Activated CD4-positive, alpha-beta T cell treated with anti-CD3 and anti-CD28 coated beads, Interleukin-2, amount 10 ng/mL, durations not matched to agents 7 days and 5 days (primary cell): Measurements from ENCODE around the gene EDAR. TPM values are rescaled to one million over a fixed set of nuclear protein-coding genes. Genes with fewer than 3 reads are reported as not detected.
A peak's percentile ranks its signal among the peaks of the same experiment; 100 is the strongest.

ENCODE experiments used
- CTCF ChIA-PET: fragments of 350-600 bp; sonication (Branson Sonifier 250); formaldehyde crosslinking; loops from one replicate; lab custom pipeline; 2021; ENCODE audit warnings: antibody characterized with exemption; lab: Charles Lee
- POLR2A ChIA-PET: fragments of 350-600 bp; sonication (Branson Sonifier 250); formaldehyde crosslinking; loops from one replicate; lab custom pipeline; 2021; ENCODE audit warnings: antibody characterized with exemption; lab: Charles Lee
- DNase-seq: peaks from one replicate; pipeline ENCODE4 v3.0.0-alpha.2; 2020
- H3K27ac Mint-ChIP-seq: one replicate; pipeline ENCODE4 v1.8.0; 2021; ENCODE audit warnings: mild to moderate bottlenecking, moderate library complexity, mixed read lengths
- H3K27me3 Mint-ChIP-seq: one replicate; pipeline ENCODE4 v1.8.0; 2021; ENCODE audit warnings: mixed read lengths
- H3K36me3 Mint-ChIP-seq: one replicate; pipeline ENCODE4 v1.8.0; 2021; ENCODE audit warnings: low read depth, mixed read lengths
- H3K4me1 Mint-ChIP-seq: one replicate; pipeline ENCODE4 v1.8.0; 2021; ENCODE audit warnings: mixed read lengths
- H3K4me3 Mint-ChIP-seq: one replicate; pipeline ENCODE4 v1.8.0; 2021; ENCODE audit warnings: mild to moderate bottlenecking, moderate library complexity, mixed read lengths
- H3K9me3 Mint-ChIP-seq: one replicate; pipeline ENCODE4 v1.8.0; 2021; ENCODE audit warnings: mixed read lengths
- total RNA-seq, 2 experiments: library from RNA; stranded (reverse); gene quantifications; one replicate each; pipeline ENCODE4 v1.2.3, GENCODE V29; 2021

The EDAR gene
- total RNA-seq, 2 experiments from 2014 or later = 0.87 TPM

- Mint-ChIP-seq H3K27ac (no peak overlapping the region), H3K4me3 (no peak overlapping the region), H3K9me3 (no peaks in the 10 kb centered on the region), H3K27me3 (no peaks in the 10 kb centered on the region), H3K36me3 (no peaks in the 10 kb centered on the region), H3K4me1 (no peaks in the 10 kb centered on the region)
- ChIA-PET POLR2A (no interaction called here), CTCF (no interaction called here)
- no peak for DNase-seq
Observed at GRCh38 chr2:108922141-108922915, 66.7 kb downstream of the EDAR start.

- ChIA-PET POLR2A (no interaction called here), CTCF (no interaction called here)
- Mint-ChIP-seq H3K4me3 (no peak overlapping the region), H3K4me1 (no peaks in the 10 kb centered on the region), H3K27me3 (no peaks in the 10 kb centered on the region), H3K27ac (no peak overlapping the region), H3K9me3 (no peaks in the 10 kb centered on the region), H3K36me3 (no peaks in the 10 kb centered on the region)
- no peak for DNase-seq
Observed at GRCh38 chr2:108921096-108922030, 67.7 kb downstream of the EDAR start.

- Mint-ChIP-seq H3K27me3 (no peaks in the 10 kb centered on the region), H3K36me3 (no peaks in the 10 kb centered on the region), H3K4me3 (no peak overlapping the region), H3K9me3 (no peaks in the 10 kb centered on the region), H3K27ac (no peak overlapping the region), H3K4me1 (no peaks in the 10 kb centered on the region)
- POLR2A ChIA-PET = no interaction called here
- DNase-seq = no peak
- CTCF ChIA-PET = no interaction called here
Observed at GRCh38 chr2:108920686-108921085, 68.3 kb downstream of the EDAR start.

GRCh38 chr2:108919571-108920373 lies 69.2 kb downstream of the EDAR start:
- Mint-ChIP-seq H3K27me3 (no peaks in the 10 kb centered on the region), H3K4me3 (no peak overlapping the region), H3K27ac (no peak overlapping the region), H3K9me3 (no peaks in the 10 kb centered on the region), H3K4me1 (no peaks in the 10 kb centered on the region), H3K36me3 (no peaks in the 10 kb centered on the region)
- ChIA-PET CTCF (no interaction called here), POLR2A (no interaction called here)
- no peak for DNase-seq

GRCh38 chr2:108918941-108919341 lies 70.1 kb downstream of the EDAR start:
- Mint-ChIP-seq H3K4me1 (peaks cover 6% of the 10 kb centered on the region), H3K4me3 (no peak overlapping the region), H3K36me3 (no peaks in the 10 kb centered on the region), H3K27ac (no peak overlapping the region), H3K9me3 (no peaks in the 10 kb centered on the region), H3K27me3 (no peaks in the 10 kb centered on the region)
- POLR2A ChIA-PET = no interaction called here
- DNase-seq = no peak
- CTCF ChIA-PET = no interaction called here

- H3K9me3 Mint-ChIP-seq = no peaks in the 10 kb centered on the region
- no peaks in the 10 kb centered on the region for H3K36me3 Mint-ChIP-seq
- H3K27ac Mint-ChIP-seq = no peak overlapping the region
- POLR2A ChIA-PET = no interaction called here
- peaks cover 6% of the 10 kb centered on the region for H3K4me1 Mint-ChIP-seq
- DNase-seq = no peak
- CTCF ChIA-PET = no interaction called here
- H3K27me3 Mint-ChIP-seq = no peaks in the 10 kb centered on the region
- H3K4me3 Mint-ChIP-seq = no peak overlapping the region
Observed at GRCh38 chr2:108918156-108918874, 70.7 kb downstream of the EDAR start.

GRCh38 chr2:108917526-108917925 lies 71.5 kb downstream of the EDAR start:
- CTCF ChIA-PET = interaction anchor here (0.6 kb wide), 1 partner anchor 55 kb away, joined by 3 read pairs; no protein-coding TSS in a partner anchor
- no peak overlapping the region for H3K27ac Mint-ChIP-seq
- peaks cover 6% of the 10 kb centered on the region for H3K4me1 Mint-ChIP-seq
- no peaks in the 10 kb centered on the region for H3K36me3 Mint-ChIP-seq
- no peak overlapping the region for H3K4me3 Mint-ChIP-seq
- POLR2A ChIA-PET = no interaction called here
- DNase-seq = peak; percentile 4
- no peaks in the 10 kb centered on the region for H3K9me3 Mint-ChIP-seq
- H3K27me3 Mint-ChIP-seq = no peaks in the 10 kb centered on the region

GRCh38 chr2:108916796-108917421 lies 72.1 kb downstream of the EDAR start:
- Mint-ChIP-seq H3K27ac (no peak overlapping the region), H3K4me1 (peaks cover 6% of the 10 kb centered on the region), H3K36me3 (no peaks in the 10 kb centered on the region), H3K9me3 (no peaks in the 10 kb centered on the region), H3K4me3 (no peak overlapping the region), H3K27me3 (no peaks in the 10 kb centered on the region)
- DNase-seq = peak; percentile 1
- ChIA-PET POLR2A (no interaction called here), CTCF (interaction anchor here (0.6 kb wide), 1 partner anchor 55 kb away, joined by 3 read pairs; no protein-coding TSS in a partner anchor)

- no peak overlapping the region for H3K27ac Mint-ChIP-seq
Observed at GRCh38 chr2:108916122-108916795, 72.8 kb downstream of the EDAR start.

GRCh38 chr2:108912629-108912902 lies 76.5 kb downstream of the EDAR start:
- H3K36me3 Mint-ChIP-seq = no peaks in the 10 kb centered on the region
- no peak overlapping the region for H3K4me3 Mint-ChIP-seq
- H3K27ac Mint-ChIP-seq = no peak overlapping the region
- DNase-seq = no peak
- peaks cover 6% of the 10 kb centered on the region for H3K4me1 Mint-ChIP-seq
- ChIA-PET CTCF (interaction anchor here (1.0 kb wide), 1 partner anchor 11 kb away, joined by 3 read pairs; no protein-coding TSS in a partner anchor), POLR2A (no interaction called here)
- H3K27me3 Mint-ChIP-seq = no peaks in the 10 kb centered on the region
- no peaks in the 10 kb centered on the region for H3K9me3 Mint-ChIP-seq

More at GRCh38 chr2:108916122-108916795, 72.8 kb downstream of the EDAR start:
- no peak for DNase-seq
- ChIA-PET CTCF (no interaction called here), POLR2A (no interaction called here)
- Mint-ChIP-seq H3K9me3 (no peaks in the 10 kb centered on the region), H3K36me3 (no peaks in the 10 kb centered on the region), H3K4me3 (no peak overlapping the region), H3K4me1 (peaks cover 6% of the 10 kb centered on the region), H3K27me3 (no peaks in the 10 kb centered on the region)

- Mint-ChIP-seq H3K9me3 (no peaks in the 10 kb centered on the region), H3K4me3 (no peak overlapping the region), H3K4me1 (peaks cover 6% of the 10 kb centered on the region), H3K27ac (no peak overlapping the region), H3K36me3 (no peaks in the 10 kb centered on the region), H3K27me3 (no peaks in the 10 kb centered on the region)
- CTCF ChIA-PET = interaction anchor here (1.0 kb wide), 1 partner anchor 12 kb away, joined by 3 read pairs; no protein-coding TSS in a partner anchor
- no peak for DNase-seq
- POLR2A ChIA-PET = interaction anchor here (0.5 kb wide), 1 partner anchor 64 kb away, joined by 3 read pairs; no protein-coding TSS in a partner anchor
Observed at GRCh38 chr2:108911807-108912628, 77.0 kb downstream of the EDAR start.
